ENCODE measurements around the gene TCEAL4.

The TCEAL4 gene

DNA sequence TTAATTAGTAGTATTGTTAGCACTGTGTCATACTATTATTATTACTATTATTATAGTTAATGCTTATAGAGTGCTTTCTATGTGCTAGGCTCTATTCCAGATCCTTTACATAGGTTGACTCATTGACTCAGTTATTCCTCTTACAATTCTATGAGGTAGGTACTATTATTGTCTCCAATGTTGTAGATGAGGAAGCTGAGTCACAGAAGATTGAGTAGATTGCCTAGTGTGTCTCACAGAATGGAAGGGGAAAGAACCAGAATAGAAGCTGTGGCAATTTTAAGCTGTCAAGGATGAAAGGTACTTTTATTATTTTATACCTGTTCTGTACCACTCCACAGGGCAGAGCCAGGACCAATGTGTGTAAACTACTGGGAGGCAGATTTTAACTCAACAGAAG, 41.5 kb downstream of the TCEAL4 start:
- no peak for DNase-seq (ENCODE audit: extremely low read depth, insufficient read length)
- TF ChIP-seq, protein P1, sequence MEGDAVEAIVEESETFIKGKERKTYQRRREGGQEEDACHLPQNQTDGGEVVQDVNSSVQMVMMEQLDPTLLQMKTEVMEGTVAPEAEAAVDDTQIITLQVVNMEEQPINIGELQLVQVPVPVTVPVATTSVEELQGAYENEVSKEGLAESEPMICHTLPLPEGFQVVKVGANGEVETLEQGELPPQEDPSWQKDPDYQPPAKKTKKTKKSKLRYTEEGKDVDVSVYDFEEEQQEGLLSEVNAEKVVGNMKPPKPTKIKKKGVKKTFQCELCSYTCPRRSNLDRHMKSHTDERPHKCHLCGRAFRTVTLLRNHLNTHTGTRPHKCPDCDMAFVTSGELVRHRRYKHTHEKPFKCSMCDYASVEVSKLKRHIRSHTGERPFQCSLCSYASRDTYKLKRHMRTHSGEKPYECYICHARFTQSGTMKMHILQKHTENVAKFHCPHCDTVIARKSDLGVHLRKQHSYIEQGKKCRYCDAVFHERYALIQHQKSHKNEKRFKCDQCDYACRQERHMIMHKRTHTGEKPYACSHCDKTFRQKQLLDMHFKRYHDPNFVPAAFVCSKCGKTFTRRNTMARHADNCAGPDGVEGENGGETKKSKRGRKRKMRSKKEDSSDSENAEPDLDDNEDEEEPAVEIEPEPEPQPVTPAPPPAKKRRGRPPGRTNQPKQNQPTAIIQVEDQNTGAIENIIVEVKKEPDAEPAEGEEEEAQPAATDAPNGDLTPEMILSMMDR (IDR thresholded peaks at IDR 0.05; ENCODE audit: insufficient read depth, low read length, poor library complexity, severe bottlenecking) = no peak
- Histone ChIP-seq H3K36me3 (ENCODE audit: control insufficient read depth, insufficient read depth, low read length) (no peaks in the 10 kb centered on the region), H3K4me3 (replicated peaks; ENCODE audit: low read depth, low read length) (no peak overlapping the region), H3K27me3 (replicated peaks; ENCODE audit: control insufficient read depth, insufficient read depth, low read length) (no peaks in the 10 kb centered on the region)

DNA sequence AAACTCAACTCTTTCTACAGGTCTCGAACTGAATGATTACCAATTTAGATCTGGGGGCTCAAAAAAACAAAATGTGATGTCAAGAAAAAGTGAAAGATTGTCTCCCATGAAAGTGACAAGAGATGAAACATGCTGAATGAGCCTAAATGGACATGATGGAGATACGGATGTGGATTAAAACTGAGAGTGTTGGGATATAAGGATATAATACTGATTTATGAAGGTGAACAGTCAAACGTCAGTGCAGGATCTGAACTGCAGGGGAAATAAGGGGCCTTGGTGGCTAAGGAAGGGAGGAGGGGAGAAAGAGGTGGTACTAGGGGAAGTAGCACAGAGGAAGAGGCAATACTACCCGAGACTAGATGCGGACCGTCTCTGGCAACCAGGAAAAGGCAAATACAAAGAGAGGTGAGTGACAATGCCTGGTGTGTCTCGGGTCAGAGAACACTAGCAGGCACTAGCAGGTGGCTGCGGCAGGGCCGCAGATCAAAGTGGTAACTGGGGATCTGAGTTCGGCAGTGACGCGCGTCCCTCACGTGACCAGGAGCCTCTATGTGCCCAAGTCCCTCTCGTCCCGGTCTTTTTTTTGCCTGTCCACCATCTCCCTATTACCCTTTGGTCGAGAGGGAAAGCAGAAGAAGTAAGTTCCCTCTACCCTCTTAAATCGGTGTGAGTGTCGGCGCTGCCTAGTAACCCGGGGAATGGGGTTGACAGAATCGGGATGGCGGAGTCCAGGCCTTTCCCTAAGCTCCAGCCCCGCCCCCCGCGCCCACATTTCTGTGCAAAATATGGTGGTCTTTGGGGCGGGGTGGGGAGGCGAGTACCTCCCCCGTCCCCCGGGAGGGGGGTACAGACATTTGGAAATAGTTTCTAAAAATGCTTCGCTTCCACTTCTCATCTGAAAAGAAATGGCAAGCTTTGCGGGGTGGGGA, 43.3 kb downstream of the TCEAL4 start, which contains the start of gene TCEAL1:
Gene TCEAL1 (plus strand): TSS at position 590 of the 932 bp plus-strand sequence. CDS start 942 bp downstream, outside the sequence.
- DNase-seq (ENCODE audit: extremely low read depth, insufficient read length) = peak; percentile 48
- TF ChIP-seq, protein P1 (IDR thresholded peaks at IDR 0.05; ENCODE audit: insufficient read depth, low read length, poor library complexity, severe bottlenecking) = no peak
- H3K4me3 ChIP-seq (replicated peaks; ENCODE audit: low read depth, low read length) = peak within 1 kb of the TSS; percentile 69
- H3K27me3 ChIP-seq (replicated peaks; ENCODE audit: control insufficient read depth, insufficient read depth, low read length) = no peaks in the 10 kb centered on the region
- no peaks in the 10 kb centered on the region for H3K36me3 ChIP-seq (ENCODE audit: control insufficient read depth, insufficient read depth, low read length)

DNA sequence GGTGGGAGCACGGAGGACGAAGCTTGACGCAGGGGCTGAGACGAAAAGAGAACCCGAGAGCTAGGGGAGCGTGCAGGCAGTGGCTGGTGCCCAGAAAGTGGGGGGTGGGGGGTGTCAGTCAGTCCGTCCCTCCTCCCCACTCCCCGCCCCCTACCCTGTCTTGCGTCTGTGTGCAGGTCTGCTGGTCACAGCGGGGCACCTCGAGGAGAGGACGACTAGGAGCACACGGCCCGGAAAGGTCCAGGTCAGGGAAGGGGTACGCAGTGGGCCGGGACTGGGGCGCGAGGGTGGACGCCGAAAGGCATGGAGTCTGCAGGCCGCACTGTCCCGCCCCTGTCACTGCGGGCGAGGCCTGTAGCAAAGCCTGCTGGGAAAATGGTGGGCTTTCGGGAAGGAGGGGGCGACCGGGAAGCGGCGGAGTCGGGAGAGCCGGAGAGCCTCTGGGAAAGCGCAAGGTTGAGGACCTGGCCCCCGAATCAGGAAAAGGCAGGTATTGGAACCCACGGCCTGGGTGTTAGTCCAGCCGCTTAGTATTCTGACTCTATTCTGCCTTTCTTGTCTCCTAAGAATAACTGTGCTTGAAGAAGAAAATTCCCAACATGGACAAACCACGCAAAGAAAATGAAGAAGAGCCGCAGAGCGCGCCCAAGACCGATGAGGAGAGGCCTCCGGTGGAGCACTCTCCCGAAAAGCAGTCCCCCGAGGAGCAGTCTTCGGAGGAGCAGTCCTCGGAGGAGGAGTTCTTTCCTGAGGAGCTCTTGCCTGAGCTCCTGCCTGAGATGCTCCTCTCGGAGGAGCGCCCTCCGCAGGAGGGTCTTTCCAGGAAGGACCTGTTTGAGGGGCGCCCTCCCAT, 44.2 kb downstream of the TCEAL4 start:
- Histone ChIP-seq H3K27me3 (replicated peaks; ENCODE audit: control insufficient read depth, insufficient read depth, low read length) (no peaks in the 10 kb centered on the region), H3K36me3 (ENCODE audit: control insufficient read depth, insufficient read depth, low read length) (no peaks in the 10 kb centered on the region), H3K4me3 (replicated peaks; ENCODE audit: low read depth, low read length) (peak overlapping the region; percentile 69)
- peak; percentile 50 for DNase-seq (ENCODE audit: extremely low read depth, insufficient read length)
- TF ChIP-seq, protein P1 (IDR thresholded peaks at IDR 0.05; ENCODE audit: insufficient read depth, low read length, poor library complexity, severe bottlenecking) = peak; percentile 50

DNA sequence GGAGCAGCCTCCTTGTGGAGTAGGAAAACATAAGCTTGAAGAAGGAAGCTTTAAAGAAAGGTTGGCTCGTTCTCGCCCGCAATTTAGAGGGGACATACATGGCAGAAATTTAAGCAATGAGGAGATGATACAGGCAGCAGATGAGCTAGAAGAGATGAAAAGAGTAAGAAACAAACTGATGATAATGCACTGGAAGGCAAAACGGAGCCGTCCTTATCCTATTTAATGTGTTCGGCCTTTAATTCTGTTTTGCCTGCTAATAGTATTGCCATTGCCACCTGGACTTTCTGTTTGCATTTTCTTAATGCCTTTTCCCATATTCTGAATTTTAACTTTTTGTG, 44.8 kb downstream of the TCEAL4 start:
- TF ChIP-seq, protein P1 (IDR thresholded peaks at IDR 0.05; ENCODE audit: insufficient read depth, low read length, poor library complexity, severe bottlenecking) = no peak
- DNase-seq (ENCODE audit: extremely low read depth, insufficient read length) = peak; percentile 16
- H3K4me3 ChIP-seq (replicated peaks; ENCODE audit: low read depth, low read length) = peak overlapping the region; percentile 69
- no peaks in the 10 kb centered on the region for H3K27me3 ChIP-seq (replicated peaks; ENCODE audit: control insufficient read depth, insufficient read depth, low read length)
- H3K36me3 ChIP-seq (ENCODE audit: control insufficient read depth, insufficient read depth, low read length) = no peaks in the 10 kb centered on the region

DNA sequence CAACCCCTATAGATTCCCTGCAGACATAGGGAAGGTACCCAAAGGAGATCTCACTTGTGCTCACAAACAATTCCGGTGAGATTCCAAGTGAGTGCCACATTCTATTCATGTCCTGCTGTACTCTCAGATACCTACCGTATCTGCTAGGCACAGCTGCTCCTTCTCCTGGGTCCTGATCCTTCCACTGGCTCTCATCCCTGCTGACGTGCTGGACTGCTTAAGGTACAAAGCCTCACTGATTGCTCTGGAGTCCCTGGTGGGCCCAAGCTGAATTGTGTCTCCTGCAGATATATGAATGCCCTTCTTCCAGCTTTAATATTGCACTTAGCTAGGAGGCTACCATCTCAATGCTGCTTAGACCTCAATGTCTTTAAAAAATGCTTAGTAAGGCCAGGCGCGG, 45.8 kb downstream of the TCEAL4 start:
- Histone ChIP-seq H3K27me3 (replicated peaks; ENCODE audit: control insufficient read depth, insufficient read depth, low read length) (no peaks in the 10 kb centered on the region), H3K4me3 (replicated peaks; ENCODE audit: low read depth, low read length) (no peak overlapping the region), H3K36me3 (ENCODE audit: control insufficient read depth, insufficient read depth, low read length) (no peaks in the 10 kb centered on the region)
- no peak for DNase-seq (ENCODE audit: extremely low read depth, insufficient read length)
- TF ChIP-seq, protein P1 (IDR thresholded peaks at IDR 0.05; ENCODE audit: insufficient read depth, low read length, poor library complexity, severe bottlenecking) = no peak

Data from GM06990 (cell line).